Muscle of leg (tissue), 11 donors: ENCODE measurements around the gene FGF14. TPM values are rescaled to one million over a fixed set of nuclear protein-coding genes. Genes with fewer than 3 reads are reported as not detected.
"Not testable (repeated sequence)": the region's sequence is repeated elsewhere in the genome, so short reads cannot be mapped to it uniquely, and the experiment has no call there.

Experiments used
- DNase-seq: peaks from one replicate; pipeline ENCODE4 v3.0.0; 2013
- H3K27ac ChIP-seq: one replicate; pipeline ENCODE4 v1.5.1; 2013; ENCODE audit warnings: mild to moderate bottlenecking, low read length, control low read depth
- H3K27me3 ChIP-seq: one replicate; pipeline ENCODE4 v1.6.1; 2013; ENCODE audit warnings: low read length; ENCODE audit not compliant: control insufficient read depth, insufficient read depth
- H3K36me3 ChIP-seq: one replicate; pipeline ENCODE4 v1.6.1; 2013; ENCODE audit warnings: low read length; ENCODE audit not compliant: control insufficient read depth, insufficient read depth
- H3K4me1 ChIP-seq: one replicate; pipeline ENCODE4 v1.6.1; 2013; ENCODE audit warnings: low read length; ENCODE audit not compliant: control insufficient read depth, insufficient read depth
- H3K4me3 ChIP-seq: one replicate; pipeline ENCODE4 v1.5.1; 2013; ENCODE audit warnings: low read length, control low read depth
- H3K9me3 ChIP-seq: replicated peaks from 2 replicates; pipeline ENCODE4 v1.6.1; 2013; ENCODE audit warnings: low read depth, low read length; ENCODE audit not compliant: control insufficient read depth
- WGBS: methylation state at CpG from one replicate; pipeline ENCODE4 v1.1.5; 2013; ENCODE audit warnings: missing lambda C conversion rate; ENCODE audit not compliant: insufficient coverage; 5-methylcytosine and 5-hydroxymethylcytosine counted together
- polyA plus RNA-seq, 8 donors: library from polyadenylated mRNA; unstranded; fragments of 120-200 nt; gene quantifications; one replicate each; pipeline versions ENCODE4 v1.2.1 to v1.2.3, GENCODE V29; 2013; ENCODE audit warnings: inconsistent platforms in 1 of 8, low replicate concordance in 1 of 8; ENCODE audit not compliant: insufficient read length in 8 of 8, insufficient read depth in 1 of 8
- total RNA-seq: library from RNA; stranded (reverse); fragments of 120-200 nt; gene quantifications from one replicate; pipeline ENCODE4 v1.2.4, GENCODE V29; 2013

The FGF14 gene
- total and polyA plus RNA-seq, 9 donors = 0.09 to 2.1 (median 0.83) TPM

DNA sequence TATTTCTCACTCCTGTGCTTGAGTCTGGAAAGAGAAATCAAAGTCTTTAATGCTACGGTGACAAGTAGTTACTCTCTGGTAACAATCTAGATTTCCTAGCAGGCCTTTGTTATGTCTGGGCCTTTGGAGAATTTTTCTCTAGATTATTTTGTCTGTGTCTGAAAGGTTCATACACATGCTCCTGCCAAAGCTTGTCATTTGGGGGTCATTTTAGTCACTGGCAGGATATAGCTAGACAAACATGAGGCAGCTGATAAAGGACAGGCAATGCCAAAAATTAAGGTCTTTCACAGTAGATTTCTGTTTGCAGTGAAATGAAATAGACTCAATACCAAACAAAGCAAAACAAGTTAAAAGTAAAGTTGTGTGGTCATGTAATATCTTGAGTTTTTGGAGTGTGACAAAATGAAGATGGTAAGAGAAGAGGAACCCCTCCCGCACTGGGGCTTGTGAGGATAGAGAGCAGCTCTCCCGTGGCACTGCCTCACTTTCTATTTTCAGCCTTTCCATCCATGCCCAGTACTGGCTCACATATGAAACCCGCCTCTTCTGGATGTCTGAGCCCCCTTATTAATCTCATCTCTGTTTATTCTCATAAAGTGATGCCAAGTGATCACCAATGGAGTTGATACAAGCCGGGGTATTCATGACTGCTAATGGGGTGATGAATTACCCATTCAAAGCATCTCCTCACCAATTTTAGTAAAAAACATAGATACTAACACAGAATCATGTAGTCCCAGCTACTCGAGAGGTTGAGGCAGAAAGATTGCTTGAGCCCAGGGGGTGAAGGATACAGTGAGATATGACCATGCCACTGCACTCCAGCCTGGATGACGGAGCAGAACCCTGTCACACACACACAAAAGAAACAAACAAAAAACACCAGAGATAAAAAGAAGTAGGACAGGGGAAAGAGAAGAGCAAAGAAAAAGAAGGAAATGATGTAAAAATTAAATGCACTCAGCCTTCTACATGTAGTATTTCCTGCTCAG is 389.3 kb downstream of the FGF14 start:
- H3K27me3 ChIP-seq = no peaks in the 10 kb centered on the region
- DNase-seq = no peak
- no peaks in the 10 kb centered on the region for H3K9me3 ChIP-seq
- H3K36me3 ChIP-seq = no peaks in the 10 kb centered on the region
- 100% methylated on average over 1 of the region's 7 CpGs for WGBS
- H3K27ac ChIP-seq = no peak overlapping the region
- H3K4me3 ChIP-seq = no peak overlapping the region
- no peaks in the 10 kb centered on the region for H3K4me1 ChIP-seq

GRCh38 chr13:102011455-102011854 is 390.4 kb downstream of the FGF14 start:
- WGBS = 86% methylated on average over 3 of the region's 5 CpGs
- not testable (repeated sequence) for H3K4me3 ChIP-seq, H3K36me3 ChIP-seq, DNase-seq, H3K4me1 ChIP-seq, H3K27me3 ChIP-seq, H3K9me3 ChIP-seq, H3K27ac ChIP-seq

GRCh38 chr13:102003848-102004570 is 397.8 kb downstream of the FGF14 start:
- 67% methylated on average over 1 of the region's 5 CpGs for WGBS
- H3K36me3 ChIP-seq = no peaks in the 10 kb centered on the region
- H3K4me1 ChIP-seq = no peaks in the 10 kb centered on the region
- no peak for DNase-seq
- H3K27ac ChIP-seq = no peak overlapping the region
- no peak overlapping the region for H3K4me3 ChIP-seq
- H3K9me3 ChIP-seq = no peaks in the 10 kb centered on the region
- no peaks in the 10 kb centered on the region for H3K27me3 ChIP-seq

GRCh38 chr13:102002287-102002686 is 399.6 kb downstream of the FGF14 start:
- Histone ChIP-seq H3K27ac (no peak overlapping the region), H3K4me1 (no peaks in the 10 kb centered on the region), H3K36me3 (no peaks in the 10 kb centered on the region), H3K9me3 (no peaks in the 10 kb centered on the region), H3K4me3 (no peak overlapping the region), H3K27me3 (no peaks in the 10 kb centered on the region)
- WGBS = no CpG with 5 or more reads among the region's 3 CpGs
- no peak for DNase-seq

- no peak for DNase-seq
- Histone ChIP-seq H3K9me3 (no peaks in the 10 kb centered on the region), H3K4me3 (no peak overlapping the region), H3K4me1 (no peaks in the 10 kb centered on the region), H3K27ac (no peak overlapping the region), H3K27me3 (no peaks in the 10 kb centered on the region), H3K36me3 (no peaks in the 10 kb centered on the region)
Measured at GRCh38 chr13:102000764-102001163, 401.1 kb downstream of the FGF14 start.

- WGBS = no CpG with 5 or more reads among the region's 1 CpG
- Histone ChIP-seq H3K4me1 (no peaks in the 10 kb centered on the region), H3K36me3 (no peaks in the 10 kb centered on the region), H3K4me3 (no peak overlapping the region), H3K9me3 (no peaks in the 10 kb centered on the region), H3K27me3 (no peaks in the 10 kb centered on the region), H3K27ac (no peak overlapping the region)
- DNase-seq = no peak
Measured at GRCh38 chr13:101998129-101998528, 403.7 kb downstream of the FGF14 start.

GRCh38 chr13:101996954-101997353 is 404.9 kb downstream of the FGF14 start:
- Histone ChIP-seq H3K9me3 (no peaks in the 10 kb centered on the region), H3K36me3 (no peaks in the 10 kb centered on the region), H3K4me1 (no peaks in the 10 kb centered on the region), H3K27me3 (no peaks in the 10 kb centered on the region), H3K27ac (no peak overlapping the region), H3K4me3 (no peak overlapping the region)
- no peak for DNase-seq
- no CpG with 5 or more reads among the region's 3 CpGs for WGBS

DNA sequence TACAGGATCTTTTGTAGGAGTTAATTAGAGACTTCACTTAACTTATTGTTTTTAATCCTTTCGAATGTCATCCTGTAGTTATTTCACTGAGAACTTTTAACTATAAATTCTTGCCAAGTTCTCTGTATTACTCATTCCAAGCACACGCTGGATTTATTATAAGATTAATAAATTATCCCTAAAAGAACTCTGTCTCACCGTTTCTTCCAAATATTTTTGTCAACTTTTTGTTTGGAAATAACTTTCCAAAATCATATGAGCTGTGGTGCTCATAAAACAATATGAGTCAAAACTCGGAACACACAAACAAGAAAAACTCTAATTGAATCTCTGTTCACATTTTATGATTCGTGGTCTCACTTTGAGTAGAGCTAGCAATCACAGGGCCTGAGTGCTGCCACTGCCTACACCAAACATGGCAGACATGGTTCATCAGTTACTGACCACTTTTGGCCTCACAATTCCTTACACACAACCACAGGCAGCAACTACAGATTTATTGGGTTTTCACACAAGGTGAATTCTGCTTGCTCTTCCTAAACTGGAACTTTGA is 412.0 kb downstream of the FGF14 start:
- 60% methylated on average over 1 of the region's 5 CpGs for WGBS
- no peak for DNase-seq
- Histone ChIP-seq H3K27ac (no peak overlapping the region), H3K4me1 (no peaks in the 10 kb centered on the region), H3K4me3 (no peak overlapping the region), H3K27me3 (no peaks in the 10 kb centered on the region), H3K9me3 (no peaks in the 10 kb centered on the region), H3K36me3 (no peaks in the 10 kb centered on the region)

- DNase-seq = peak; percentile 61
- WGBS = 67% methylated on average over 1 of the region's 4 CpGs
- H3K36me3 ChIP-seq = no peaks in the 10 kb centered on the region
- H3K4me1 ChIP-seq = no peaks in the 10 kb centered on the region
- H3K9me3 ChIP-seq = no peaks in the 10 kb centered on the region
- H3K27ac ChIP-seq = no peak overlapping the region
- H3K4me3 ChIP-seq = no peak overlapping the region
- no peaks in the 10 kb centered on the region for H3K27me3 ChIP-seq
Measured at GRCh38 chr13:101988140-101988539, 413.7 kb downstream of the FGF14 start.

GRCh38 chr13:101986316-101986715 is 415.5 kb downstream of the FGF14 start:
- no CpG with 5 or more reads among the region's 2 CpGs for WGBS
- Histone ChIP-seq H3K9me3 (no peaks in the 10 kb centered on the region), H3K4me3 (no peak overlapping the region), H3K27me3 (no peaks in the 10 kb centered on the region), H3K36me3 (no peaks in the 10 kb centered on the region), H3K27ac (no peak overlapping the region), H3K4me1 (no peaks in the 10 kb centered on the region)
- DNase-seq = no peak
